ENCODE results near the gene ADAMTS7.
"Not testable (repeated sequence)": the region's sequence is repeated elsewhere in the genome, so short reads cannot be mapped to it uniquely, and the experiment has no call there.

The ADAMTS7 gene

DNA sequence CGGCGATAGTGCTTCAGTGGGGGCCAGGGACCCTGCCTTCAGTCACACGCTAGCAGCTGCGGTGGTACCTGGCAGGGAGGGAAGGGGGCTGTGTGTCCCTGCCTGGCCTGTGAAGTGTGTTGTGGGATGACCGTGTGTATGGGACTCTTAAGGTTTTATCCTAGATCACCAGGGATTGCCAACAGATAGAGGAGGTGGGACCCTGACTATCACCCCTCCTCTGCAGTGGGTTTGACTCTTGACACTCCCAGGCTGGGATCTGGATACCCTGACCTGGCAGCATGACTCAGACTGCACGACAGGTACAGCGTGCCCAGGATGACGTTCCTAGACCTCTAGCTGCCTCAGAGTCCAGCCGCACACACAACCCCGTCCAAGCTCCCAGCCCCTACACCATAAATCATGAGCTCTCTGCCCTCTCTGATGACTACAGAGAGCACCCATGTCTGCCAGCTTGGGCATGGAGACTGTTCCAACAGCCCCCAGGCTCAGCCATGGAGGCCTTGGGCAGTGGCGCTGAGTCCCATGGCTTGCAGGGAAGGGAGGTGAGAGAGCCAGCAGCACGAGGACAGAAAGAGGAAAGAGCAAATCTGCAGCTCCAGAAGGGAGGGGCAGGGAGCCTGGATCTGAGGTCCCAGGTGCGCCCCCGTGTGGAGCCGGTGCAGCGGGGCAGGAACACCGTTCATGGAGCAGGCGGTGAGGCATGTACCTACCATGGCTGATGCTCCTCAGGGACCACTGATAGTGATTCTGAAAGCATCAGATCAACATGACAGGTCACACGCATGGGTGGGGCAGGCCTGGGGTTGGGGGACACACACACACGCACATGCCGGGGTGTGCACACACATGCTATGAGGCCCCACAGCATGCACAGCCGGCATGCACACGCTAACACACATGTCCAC, 71.0 kb downstream of the ADAMTS7 start:
- intact Hi-C loops (cut with DNase I) = no loop called here
- peak in 11 of 42 donors; percentile 32 to 62 (median 43) for DNase-seq

DNA sequence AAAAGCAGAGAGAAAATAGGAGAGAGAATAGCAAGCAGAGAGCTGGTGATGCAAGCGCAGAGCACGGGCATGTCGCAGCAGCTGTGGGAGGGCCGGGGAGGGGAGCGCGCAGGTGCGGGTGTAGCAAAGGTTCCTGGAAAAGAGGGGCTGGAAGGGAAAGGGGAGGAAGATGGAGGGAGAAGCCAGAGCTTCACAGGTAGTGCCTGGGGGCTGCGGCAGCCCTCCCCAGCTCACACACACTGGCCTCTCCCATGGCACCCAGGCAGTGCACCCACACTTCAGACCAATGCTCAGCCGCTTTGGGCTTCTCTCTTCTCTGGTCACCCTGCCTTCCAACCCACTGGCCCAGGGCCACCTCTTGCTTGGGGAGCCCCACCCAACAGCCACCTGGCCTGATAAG, 72.1 kb downstream of the ADAMTS7 start:
- intact Hi-C loops (cut with DNase I) = no loop called here
- DNase-seq = peak in 24 of 42 donors; percentile 18 to 72 (median 56)

DNA sequence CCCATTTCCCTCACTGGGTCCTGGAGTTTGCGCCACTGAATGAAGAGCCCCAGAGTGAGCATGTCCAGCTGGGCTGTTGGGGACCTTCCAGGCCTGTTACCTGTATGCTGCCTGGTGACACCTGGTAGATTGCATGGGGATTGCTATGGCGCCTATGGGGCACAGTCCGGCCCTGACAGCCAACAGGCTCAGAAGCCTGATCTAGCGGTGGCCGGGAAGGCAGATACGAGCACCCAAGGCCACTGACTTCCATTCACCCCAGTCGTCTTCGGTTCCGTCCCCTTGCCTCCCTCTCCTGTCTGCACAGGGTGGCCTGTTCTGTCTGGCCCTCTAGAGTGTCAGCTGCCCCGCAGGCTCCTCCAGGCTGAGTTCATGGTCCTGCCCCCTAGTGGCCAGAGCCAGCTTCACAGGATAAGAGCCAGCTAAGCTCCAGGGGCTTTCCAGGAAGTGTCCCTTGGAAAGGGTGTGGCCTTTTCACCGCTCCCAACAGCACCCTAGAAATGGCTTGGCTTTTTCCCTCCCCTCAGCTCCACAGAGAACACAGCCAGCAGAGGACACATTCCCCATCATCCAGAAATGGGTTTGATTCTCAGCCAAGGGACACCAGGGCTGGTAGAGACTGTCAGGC, 73.2 kb downstream of the ADAMTS7 start:
- intact Hi-C loops (cut with DNase I) = not testable (repeated sequence)
- DNase-seq = peak in 15 of 42 donors; percentile 12 to 81 (median 45)

DNA sequence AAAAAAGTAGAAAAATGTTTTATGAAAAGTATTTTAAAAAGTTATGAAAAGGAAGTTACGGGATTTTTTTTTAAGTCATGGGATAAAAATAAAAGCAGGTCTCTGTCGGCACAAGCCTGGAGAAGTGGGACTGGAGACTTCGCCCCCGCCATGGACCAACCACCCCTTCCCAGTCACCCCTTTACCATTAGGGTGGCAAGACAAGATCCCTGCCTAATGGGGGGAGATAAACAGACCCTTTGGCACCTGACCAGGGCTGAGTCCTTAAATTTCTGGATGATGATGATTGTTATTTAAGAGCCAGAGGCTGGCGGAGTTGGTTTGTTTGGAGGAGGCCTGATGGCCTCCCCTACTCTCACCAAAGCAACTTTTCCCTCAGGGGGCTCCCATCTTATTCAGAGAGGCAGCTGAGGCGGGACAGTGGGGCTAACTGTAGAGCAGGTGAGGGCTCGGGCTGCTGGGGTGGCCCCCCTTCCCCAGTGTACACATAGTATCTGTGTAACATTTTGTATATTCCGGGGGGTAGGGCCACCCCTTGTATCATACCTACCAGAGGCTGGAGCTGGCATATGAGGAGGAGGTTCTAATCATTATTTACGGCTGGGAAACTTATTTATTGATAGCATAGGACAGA, 74.0 kb downstream of the ADAMTS7 start:
- intact Hi-C loops (cut with DNase I) = no loop called here

DNA sequence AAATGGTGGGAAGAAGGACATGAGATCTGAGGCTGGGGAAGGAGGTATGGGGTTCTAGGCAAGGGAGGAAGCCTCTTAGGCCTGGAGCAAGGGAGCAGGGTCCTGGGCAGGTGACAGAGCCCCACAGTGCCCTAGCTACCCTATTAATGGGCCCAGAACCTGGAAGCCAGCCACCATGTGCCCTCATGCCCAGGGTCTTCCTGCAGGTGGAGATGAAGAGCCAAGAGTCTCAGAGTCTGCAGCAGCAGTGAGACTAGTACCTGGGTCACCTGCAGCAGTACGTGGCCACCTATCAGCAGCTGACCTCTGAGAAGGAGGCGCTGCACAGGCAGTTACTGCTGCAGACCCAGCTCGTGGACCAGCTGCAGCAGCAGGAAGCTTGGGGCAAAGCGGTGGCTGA, 75.0 kb downstream of the ADAMTS7 start:
- DNase-seq = peak in 2 of 42 donors; percentile 2 to 13
- intact Hi-C loops (cut with DNase I) = not testable (repeated sequence)

More for the DNA sequence above, 74.0 kb downstream of the ADAMTS7 start:
- DNase-seq = peak in 6 of 42 donors; percentile 1 to 27 (median 18)

DNA sequence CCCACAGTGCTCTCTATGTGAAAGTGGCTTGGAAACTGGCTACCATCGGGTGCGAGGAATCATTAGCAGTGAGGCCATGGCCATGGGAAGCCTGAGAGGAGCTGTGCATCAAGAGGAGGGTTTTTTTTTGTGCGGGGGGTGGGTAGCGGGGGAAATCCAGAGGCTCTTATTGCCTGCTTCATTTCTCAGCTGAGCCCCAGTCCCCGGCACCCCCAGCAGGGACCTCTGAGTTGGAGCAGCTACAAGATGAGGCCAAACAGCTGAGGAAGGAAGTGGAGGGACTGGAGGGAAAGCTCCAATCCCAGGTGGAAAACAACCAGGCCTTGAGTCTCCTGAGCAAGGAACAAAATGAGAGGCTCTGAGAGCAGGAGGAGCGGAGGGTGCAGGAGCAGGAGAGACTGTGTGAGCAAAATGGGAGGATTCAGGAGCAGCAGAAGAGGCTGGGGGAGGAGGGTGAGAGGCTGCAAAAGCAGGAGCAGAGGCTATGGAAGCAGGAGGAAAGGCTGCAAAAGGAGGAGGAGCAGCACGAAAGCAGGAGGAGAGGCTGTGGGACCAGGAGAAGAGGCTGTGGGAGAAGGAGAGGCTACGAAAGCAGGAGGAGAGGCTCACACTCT, 76.7 kb downstream of the ADAMTS7 start:
- intact Hi-C loops (cut with DNase I) = no loop called here
- DNase-seq = peak in 10 of 42 donors; percentile 16 to 65 (median 35)

DNA sequence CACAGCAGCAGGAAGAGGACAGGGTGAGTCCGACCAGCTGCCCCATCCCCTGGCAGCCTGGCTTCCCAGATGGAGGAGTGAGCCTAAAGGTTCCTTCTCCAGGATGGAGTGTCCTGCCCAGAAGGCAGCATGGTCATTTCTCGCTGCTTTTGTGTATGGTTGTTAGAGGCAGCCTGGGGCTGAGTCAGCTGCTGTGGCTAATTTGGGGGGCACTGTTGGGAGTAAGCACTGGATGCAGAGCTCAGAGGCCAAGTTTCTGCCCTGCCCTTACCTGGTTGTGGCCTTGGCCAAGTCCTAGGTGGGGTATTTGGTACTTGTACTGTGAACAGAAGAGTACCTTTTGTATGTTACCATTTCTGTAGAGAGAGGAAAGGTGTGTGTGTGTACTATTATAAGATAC, 78.6 kb downstream of the ADAMTS7 start:
- peak in 2 of 42 donors; percentile 3 to 11 for DNase-seq
- intact Hi-C loops (cut with DNase I) = no loop called here

DNA sequence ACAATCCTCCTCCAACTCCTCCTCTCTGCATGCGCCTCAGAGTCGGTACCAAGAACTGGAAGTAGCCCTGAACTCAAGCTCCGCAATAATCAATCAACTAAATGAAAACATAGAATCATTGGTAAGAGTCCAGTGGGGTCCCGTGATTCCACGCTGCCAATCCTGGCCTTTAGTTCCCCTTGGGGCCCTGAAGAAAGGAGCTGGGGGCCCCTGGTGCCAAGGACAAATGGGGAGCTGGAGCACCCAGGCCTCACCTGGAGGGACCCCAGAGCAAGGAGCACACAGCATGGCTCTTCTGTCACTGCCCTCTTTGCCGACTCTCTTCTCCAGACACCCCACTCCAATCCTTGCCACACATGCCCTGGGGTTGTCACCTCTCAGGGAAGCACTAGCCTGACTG, 80.3 kb downstream of the ADAMTS7 start:
- intact Hi-C loops (cut with DNase I) = no loop called here
- peak in 2 of 42 donors; percentile 1 to 14 for DNase-seq

DNA sequence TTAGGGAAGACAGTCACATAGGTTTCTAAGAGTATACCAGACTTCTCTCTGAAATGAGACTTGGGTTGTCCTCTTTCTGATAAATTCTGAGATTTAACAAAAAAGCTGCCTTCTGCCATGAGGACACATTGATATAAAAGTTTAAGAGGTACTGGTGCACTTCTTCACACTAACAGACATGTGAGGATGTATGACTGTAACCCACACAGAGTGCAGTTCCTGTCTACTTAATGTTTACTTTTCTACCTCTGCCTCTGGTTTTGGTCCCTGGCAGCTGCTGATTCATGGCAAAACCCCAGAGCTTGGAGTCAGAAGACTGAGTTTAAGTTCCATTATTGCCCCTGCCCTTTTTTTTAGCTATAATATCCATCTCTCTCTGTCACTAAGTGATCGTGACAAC, 82.8 kb downstream of the ADAMTS7 start:
- DNase-seq; intact Hi-C loops (cut with DNase I): not testable (repeated sequence)

DNA sequence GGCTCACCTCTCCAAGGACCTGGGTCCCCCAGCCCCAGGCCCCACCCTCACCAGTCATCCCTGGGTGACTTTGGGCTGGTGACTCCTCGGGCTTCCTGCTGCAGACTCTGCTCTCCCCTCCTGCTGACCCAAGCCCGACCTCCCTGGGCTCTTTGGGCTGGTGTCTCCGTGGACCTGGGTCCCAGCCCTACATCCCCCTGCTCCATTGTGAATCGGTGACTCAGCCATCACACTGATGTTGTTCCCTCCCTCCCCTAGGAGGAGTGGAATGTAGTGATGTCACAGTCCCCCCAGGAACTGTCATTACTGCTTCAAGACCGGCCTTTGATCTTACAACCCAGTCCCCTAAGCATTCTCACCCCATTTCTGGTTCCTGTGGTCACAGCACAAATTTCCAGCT, 83.7 kb downstream of the ADAMTS7 start:
- DNase-seq = no peak

DNA sequence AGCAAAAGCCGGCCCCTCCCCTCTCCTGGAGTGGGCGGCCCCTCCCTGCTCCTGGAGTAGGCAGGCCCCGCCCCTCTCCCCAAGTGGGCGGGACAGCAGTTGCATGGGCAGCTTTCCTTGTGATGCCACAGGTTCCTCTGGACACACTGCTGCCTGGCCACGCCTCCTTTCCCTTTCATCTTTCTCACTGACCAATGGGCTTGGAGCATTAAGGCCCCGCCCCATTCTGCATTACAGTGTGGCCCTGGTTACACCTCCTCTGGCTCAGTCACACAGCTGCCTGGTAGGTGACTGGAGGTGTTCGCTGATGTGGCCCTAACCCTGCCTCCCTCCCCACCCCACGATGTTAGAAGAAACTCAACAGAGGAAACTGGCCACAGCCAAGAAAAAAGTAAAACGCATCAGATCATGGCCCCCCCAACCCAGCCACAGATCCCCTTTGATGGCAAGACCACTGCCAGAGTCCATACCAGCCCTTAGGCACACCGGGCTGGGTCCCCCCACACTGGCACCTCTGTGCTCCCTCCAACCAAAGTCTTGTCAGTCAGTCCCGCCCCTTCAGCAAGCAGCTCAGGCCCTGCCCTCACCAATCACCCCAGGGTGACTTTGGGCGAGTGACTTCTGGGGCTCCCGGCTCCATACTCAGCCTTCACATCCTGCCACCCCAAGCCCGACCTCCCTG, 84.3 kb downstream of the ADAMTS7 start:
- intact Hi-C loops (cut with DNase I) = no loop called here
- peak in 2 of 42 donors; percentile 15 to 31 for DNase-seq

More for the DNA sequence above, 83.7 kb downstream of the ADAMTS7 start:
- intact Hi-C loops (cut with DNase I) = no loop called here

DNA sequence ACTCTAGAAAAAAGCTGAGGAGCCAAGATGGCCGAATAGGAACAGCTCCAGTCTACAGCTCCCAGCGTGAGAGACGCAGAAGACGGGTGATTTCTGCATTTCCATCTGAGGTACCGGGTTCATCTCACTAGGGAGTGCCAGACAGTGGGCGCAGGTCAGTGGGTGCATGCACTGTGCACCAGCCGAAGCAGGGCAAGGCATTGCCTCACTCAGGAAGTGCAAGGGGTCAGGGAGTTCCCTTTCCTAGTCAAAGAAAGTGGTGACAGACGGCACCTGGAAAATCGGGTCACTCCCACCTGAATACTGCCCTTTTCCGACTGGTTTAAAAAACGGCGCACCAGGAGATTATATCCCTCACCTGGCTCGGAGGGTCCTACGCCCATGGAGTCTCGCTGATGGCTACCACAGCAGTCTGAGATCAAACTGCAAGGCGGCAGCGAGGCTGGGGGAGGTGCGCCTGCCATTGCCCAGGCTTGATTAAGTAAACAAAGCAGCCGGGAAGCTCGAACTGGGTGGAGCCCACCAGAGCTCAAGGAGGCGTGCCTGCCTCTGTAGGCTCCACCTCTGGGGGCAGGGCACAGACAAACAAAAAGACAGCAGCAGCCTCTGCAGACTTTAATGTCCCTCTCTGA, 91.3 kb downstream of the ADAMTS7 start:
- DNase-seq = peak in 1 of 42 donors; percentile 8
- intact Hi-C loops (cut with DNase I) = not testable (repeated sequence)

DNA sequence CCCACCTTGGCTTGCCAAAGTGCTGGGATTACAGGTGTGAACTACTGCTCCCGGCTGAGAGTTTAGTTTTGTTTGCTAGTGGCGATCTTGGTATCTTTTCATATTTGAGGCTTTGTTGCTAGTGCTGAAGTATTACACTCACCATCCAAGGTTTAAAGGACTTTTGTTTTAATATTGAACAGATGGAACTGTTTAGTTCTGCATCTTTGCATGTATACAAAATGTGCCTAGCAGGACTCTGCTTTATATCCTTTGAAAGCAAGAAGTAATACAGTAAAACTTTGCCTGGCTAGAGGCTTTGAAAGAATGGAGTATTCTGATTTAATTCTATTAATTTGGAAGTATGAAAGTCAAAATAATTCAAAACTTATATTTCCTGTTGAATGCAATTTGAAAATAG, 92.4 kb downstream of the ADAMTS7 start:
- intact Hi-C loops (cut with DNase I) = no loop called here

DNA sequence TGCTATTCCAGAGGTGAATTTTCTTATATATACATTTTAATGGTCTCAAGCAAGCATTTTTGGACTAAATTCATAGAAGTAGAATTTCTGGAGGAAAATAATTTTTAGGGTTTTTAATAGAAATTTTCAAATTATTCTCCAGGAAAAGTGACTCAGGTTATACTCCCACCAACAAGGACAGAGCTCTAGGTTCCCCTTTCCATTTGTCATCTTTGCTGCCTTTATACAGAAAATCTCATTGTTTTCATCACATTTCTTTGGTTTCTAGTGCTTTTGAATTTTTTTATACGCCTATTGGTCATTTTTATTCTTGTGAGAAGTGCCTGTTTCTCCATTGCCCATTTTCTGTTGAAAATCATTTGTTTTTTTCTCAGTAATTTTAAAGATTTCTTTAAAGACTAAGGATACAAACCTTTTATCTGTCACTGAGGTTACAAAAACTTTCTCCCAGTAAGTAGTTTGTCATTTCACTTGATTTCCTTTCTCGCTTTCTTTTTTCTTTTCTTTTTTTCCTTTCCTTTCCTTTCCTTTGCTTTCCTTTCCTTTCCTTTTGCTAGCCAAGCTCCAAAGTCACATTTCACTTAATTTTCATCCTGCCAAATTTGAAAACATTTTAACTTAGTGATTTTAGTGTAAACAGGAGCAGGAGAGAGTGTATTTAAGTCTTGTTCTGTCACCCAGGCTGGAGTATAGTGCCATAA, 93.2 kb downstream of the ADAMTS7 start:
- intact Hi-C loops (cut with DNase I) = no loop called here
- no peak for DNase-seq

More for the DNA sequence above, 92.4 kb downstream of the ADAMTS7 start:
- no peak for DNase-seq

DNA sequence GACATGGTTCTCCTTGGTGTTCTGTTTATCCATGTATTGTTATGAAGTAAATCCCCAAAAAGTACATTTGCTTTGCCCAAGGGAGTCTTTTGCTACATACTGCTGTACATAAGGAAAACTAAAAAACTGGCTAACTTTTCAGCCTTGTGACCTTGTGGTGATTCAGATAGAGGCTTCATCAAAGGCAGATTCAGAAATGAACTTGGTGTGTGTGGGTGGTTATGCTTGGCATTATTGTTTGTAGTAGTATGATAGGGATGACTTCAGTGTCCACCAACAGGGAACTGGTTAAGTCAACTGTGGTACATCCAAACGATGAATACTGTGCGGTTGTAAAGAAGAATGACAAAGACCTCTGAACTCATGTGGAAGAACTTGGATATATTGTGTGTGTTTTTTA, 94.6 kb downstream of the ADAMTS7 start:
- intact Hi-C loops (cut with DNase I) = no loop called here

DNA sequence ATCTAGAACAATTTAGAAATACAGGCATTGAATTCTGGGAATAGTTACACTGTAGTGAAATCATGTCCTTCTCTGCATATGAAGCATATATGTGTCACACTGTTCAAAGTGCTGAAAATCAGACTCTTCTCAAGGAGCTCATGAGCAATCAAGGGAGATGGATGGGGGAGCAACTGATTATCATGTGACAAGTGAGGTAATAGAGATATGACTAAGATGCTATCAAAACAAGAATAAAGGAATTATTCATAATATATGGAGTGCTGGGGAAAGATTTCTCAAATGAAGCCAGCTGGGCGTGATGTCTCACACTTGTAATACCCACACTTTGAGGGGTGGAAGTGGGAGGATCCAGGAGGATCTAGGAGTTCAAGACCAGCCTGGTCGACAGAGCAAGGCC, 95.3 kb downstream of the ADAMTS7 start:
- intact Hi-C loops (cut with DNase I) = no loop called here
- DNase-seq = peak in 31 of 42 donors; percentile 8 to 86 (median 50)

More for the DNA sequence above, 94.6 kb downstream of the ADAMTS7 start:
- DNase-seq = no peak

DNA sequence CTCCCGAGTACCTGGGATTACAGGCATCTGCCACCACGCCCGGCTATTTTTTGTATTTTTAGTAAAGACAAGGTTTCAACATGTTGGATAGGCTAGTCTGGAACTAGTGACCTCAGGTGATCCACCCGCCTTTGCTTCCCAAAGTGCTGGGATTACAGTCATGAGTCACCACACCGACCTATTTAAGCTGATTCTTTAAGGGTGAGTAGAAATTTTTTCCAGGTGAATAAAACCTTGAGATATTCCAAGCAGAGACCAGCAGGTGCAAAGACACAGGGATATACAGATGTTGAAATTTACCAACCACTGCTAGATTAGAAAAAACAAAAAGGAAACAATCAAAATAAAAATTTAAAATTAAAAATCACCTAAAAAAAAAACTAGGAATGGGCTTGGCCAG, 95.8 kb downstream of the ADAMTS7 start:
- no peak for DNase-seq
- intact Hi-C loops (cut with DNase I) = no loop called here

DNA sequence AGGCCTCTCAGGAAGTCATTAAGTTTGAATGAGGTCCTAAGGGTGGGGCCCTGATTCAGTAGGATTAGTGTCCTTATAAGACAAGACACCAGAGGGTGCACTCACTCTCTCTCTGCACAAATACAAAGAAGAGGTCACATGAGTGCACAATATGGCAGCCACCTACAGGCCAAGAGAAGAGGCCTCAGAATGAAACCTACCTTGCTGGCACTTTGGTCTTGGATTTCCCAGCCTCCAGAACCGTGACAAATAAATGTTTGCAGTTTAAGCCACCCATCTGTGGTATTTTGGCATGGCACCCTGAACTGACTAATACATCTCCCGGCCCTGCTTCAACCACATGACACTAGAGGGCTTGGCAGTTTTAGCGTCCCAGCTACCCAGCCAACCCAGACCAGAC, 96.4 kb downstream of the ADAMTS7 start:
- intact Hi-C loops (cut with DNase I) = no loop called here
- peak in 1 of 42 donors; percentile 28 for DNase-seq
